Measurements from ENCODE around the gene GLIPR2. TPM values are rescaled to one million over a fixed set of nuclear protein-coding genes. Genes with fewer than 3 reads are reported as not detected.

GLIPR2 gene
- total and polyA plus RNA-seq, 2 experiments from 2014 or later = 5.1 to 5.7 TPM

- Histone ChIP-seq H3F3A (replicated peaks; ENCODE audit: low read depth) (no peaks in the 10 kb centered on the region), H3K9me2 (ENCODE audit: insufficient read depth) (0 out of 2 replicates have a peak, but pooled peaks cover 2% of the 10 kb centered on the region), H3K4me3 (no peak overlapping the region), H2AFZ (no peak overlapping the region), H3K79me2 (replicated peaks; ENCODE audit: insufficient read depth) (no peaks in the 10 kb centered on the region), H3K27ac (ENCODE audit: low read depth) (no peak overlapping the region), H3K36me3 (ENCODE audit: insufficient read depth) (no peaks in the 10 kb centered on the region), H3K4me2 (no peak overlapping the region), H4K20me1 (replicated peaks; ENCODE audit: insufficient read depth) (no peaks in the 10 kb centered on the region), H3K4me1 (ENCODE audit: insufficient read depth) (no peaks in the 10 kb centered on the region), H3K27me3 (ENCODE audit: insufficient read depth) (no peaks in the 10 kb centered on the region)
- Mint-ChIP-seq H3K9me3 (peaks cover 7% of the 10 kb centered on the region; the same call in 2 of the 3 replicates), H3K27ac (no peak overlapping the region), H3K27me3 (ENCODE audit: insufficient read depth, low read depth, poor library complexity) (peaks cover 4% of the 10 kb centered on the region), H3K4me3 (no peak overlapping the region), H3K36me3 (ENCODE audit: low read depth) (no peaks in the 10 kb centered on the region), H3K4me1 (peaks cover 4% of the 10 kb centered on the region; the same call in 2 of the 3 replicates)
- no peak for TF ChIP-seq EZH2phosphoT487 (IDR thresholded peaks at IDR 0.05; ENCODE audit: unreplicated experiment)
- no peak for TF ChIP-seq ZNF331 (CRISPR knock-in tag; IDR thresholded peaks at IDR 0.05; ENCODE audit: low read depth)
- TF ChIP-seq EZH2 (IDR thresholded peaks at IDR 0.05; ENCODE audit: low read depth, unreplicated experiment) = no peak
- TF ChIP-seq POLR2AphosphoS5 (IDR thresholded peaks at IDR 0.05; ENCODE audit: low read depth) = no peak
- TF ChIP-seq, protein P1, sequence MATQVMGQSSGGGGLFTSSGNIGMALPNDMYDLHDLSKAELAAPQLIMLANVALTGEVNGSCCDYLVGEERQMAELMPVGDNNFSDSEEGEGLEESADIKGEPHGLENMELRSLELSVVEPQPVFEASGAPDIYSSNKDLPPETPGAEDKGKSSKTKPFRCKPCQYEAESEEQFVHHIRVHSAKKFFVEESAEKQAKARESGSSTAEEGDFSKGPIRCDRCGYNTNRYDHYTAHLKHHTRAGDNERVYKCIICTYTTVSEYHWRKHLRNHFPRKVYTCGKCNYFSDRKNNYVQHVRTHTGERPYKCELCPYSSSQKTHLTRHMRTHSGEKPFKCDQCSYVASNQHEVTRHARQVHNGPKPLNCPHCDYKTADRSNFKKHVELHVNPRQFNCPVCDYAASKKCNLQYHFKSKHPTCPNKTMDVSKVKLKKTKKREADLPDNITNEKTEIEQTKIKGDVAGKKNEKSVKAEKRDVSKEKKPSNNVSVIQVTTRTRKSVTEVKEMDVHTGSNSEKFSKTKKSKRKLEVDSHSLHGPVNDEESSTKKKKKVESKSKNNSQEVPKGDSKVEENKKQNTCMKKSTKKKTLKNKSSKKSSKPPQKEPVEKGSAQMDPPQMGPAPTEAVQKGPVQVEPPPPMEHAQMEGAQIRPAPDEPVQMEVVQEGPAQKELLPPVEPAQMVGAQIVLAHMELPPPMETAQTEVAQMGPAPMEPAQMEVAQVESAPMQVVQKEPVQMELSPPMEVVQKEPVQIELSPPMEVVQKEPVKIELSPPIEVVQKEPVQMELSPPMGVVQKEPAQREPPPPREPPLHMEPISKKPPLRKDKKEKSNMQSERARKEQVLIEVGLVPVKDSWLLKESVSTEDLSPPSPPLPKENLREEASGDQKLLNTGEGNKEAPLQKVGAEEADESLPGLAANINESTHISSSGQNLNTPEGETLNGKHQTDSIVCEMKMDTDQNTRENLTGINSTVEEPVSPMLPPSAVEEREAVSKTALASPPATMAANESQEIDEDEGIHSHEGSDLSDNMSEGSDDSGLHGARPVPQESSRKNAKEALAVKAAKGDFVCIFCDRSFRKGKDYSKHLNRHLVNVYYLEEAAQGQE (IDR thresholded peaks at IDR 0.05; ENCODE audit: unreplicated experiment) = no peak
- TF ChIP-seq NANOG (IDR thresholded peaks at IDR 0.05; ENCODE audit: borderline replicate concordance) = no peak
- no peak for TF ChIP-seq ZNF462 (CRISPR knock-in tag; IDR thresholded peaks at IDR 0.05)
- TF ChIP-seq ETS1 (IDR thresholded peaks at IDR 0.05) = no peak
- TF ChIP-seq STAT1 (IDR thresholded peaks at IDR 0.05; ENCODE audit: unreplicated experiment) = no peak
- no peak for TF ChIP-seq CREB1 (CRISPR knock-in tag; IDR thresholded peaks at IDR 0.05; ENCODE audit: low read depth)
- TF ChIP-seq, protein P2, sequence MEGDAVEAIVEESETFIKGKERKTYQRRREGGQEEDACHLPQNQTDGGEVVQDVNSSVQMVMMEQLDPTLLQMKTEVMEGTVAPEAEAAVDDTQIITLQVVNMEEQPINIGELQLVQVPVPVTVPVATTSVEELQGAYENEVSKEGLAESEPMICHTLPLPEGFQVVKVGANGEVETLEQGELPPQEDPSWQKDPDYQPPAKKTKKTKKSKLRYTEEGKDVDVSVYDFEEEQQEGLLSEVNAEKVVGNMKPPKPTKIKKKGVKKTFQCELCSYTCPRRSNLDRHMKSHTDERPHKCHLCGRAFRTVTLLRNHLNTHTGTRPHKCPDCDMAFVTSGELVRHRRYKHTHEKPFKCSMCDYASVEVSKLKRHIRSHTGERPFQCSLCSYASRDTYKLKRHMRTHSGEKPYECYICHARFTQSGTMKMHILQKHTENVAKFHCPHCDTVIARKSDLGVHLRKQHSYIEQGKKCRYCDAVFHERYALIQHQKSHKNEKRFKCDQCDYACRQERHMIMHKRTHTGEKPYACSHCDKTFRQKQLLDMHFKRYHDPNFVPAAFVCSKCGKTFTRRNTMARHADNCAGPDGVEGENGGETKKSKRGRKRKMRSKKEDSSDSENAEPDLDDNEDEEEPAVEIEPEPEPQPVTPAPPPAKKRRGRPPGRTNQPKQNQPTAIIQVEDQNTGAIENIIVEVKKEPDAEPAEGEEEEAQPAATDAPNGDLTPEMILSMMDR (conservative IDR thresholded peaks at IDR 0.05; ENCODE audit: low read depth in 2 of 2) = no peak
- ATAC-seq (no peak), DNase-seq (ENCODE audit: low spot score) (no peak)
These were observed 37.3 kb downstream of the GLIPR2 start for GRCh38 chr9:36173861-36174260.

All from GM23338 (cell line).